RPMI7951 (cell line): ENCODE results near the gene PLXNA2. TPM values are rescaled to one million over a fixed set of nuclear protein-coding genes. Genes with fewer than 3 reads are reported as not detected.
A peak's percentile ranks its signal among the peaks of the same experiment; 100 is the strongest.

ENCODE experiments used
- DNase-seq: peaks from one replicate; pipeline ENCODE4 v3.0.0-alpha.2; 2012; ENCODE audit warnings: low read depth
- total RNA-seq: library from RNA; depleted of rRNA; stranded (reverse); fragments of >200 nt; shearing (Covaris generic); gene quantifications from 2 replicates; pipeline ENCODE4 v1.2.3, GENCODE V29; 2014

Gene PLXNA2
- total RNA-seq, 1 experiment from 2014 or later: 9.4 TPM

- no peak for DNase-seq
Observed at GRCh38 chr1:208265122-208265469, 20.9 kb upstream of the PLXNA2 start.

- DNase-seq: no peak
Observed at GRCh38 chr1:208264469-208265121, 20.4 kb upstream of the PLXNA2 start.

GRCh38 chr1:208261874-208262273 is 17.7 kb upstream of the PLXNA2 start:
- DNase-seq: no peak

DNA sequence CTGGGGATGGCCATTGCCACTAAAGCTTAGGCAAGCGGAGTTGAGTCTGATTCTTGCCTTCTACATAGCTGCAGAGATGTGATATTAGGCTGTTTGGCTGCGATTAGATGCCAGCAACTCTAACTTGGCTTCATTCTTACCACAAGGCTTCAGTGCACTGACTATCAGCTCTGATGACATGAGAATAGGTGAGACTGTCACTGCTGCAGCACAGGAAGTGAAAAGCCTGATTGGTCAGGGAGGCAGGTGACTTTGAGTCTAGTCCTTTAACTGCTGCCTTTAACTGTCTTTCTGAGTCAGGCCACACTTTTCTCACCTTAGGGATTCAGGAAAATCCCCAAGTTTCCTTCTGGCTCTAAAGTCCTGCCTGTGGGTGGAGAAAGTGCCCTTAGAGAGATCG is 14.1 kb upstream of the PLXNA2 start:
- no peak for DNase-seq

GRCh38 chr1:208257351-208257750 is 13.2 kb upstream of the PLXNA2 start:
- no peak for DNase-seq

- peak; percentile 98 for DNase-seq
Observed at GRCh38 chr1:208256556-208256955, 12.4 kb upstream of the PLXNA2 start.

DNA sequence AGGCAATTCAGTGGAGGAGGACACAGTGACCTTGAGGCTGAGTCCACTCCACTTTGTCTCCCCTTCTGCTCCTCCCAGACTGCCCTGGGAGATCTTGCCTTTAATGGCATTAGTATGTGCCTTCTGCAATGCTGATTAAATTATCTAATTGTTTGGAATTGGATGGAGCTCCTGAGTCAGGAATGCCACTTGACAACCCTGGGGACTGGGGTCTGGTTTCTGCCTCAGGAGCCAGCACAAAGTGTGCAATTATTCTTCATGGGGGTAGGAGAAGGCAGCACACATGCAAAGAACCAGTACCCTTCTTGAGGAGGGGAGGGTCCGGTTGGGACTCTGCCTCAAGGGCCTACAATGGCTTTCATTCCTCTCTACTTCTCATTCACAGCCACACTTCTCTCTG is 11.9 kb upstream of the PLXNA2 start:
- no peak for DNase-seq

GRCh38 chr1:208254862-208255261 is 10.7 kb upstream of the PLXNA2 start:
- peak; percentile 89 for DNase-seq

- DNase-seq: peak; percentile 83
Observed at GRCh38 chr1:208254376-208254775, 10.2 kb upstream of the PLXNA2 start.

- DNase-seq: no peak
Observed at GRCh38 chr1:208252836-208253576, 8.8 kb upstream of the PLXNA2 start.

GRCh38 chr1:208251911-208252835 is 8.0 kb upstream of the PLXNA2 start:
- no peak for DNase-seq

DNA sequence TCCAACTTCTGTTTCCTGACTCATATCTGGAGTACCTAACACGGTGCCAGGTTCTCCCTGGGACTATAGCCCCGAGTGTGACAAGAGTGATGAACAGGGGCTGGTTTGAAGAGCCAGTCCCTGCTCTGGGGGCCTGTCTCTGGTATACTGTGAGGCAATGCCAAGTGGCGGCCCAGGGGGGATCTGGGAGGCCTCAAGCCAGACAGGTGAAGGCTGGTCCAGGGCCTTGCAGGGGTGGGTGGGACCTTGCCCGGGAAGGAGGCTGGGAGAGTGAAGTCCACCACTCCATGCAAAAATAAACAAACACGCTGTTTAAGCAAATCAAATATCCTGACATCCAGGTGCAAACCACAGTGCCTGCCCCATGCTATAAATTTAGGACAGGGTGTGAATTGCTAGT is 6.8 kb upstream of the PLXNA2 start:
- DNase-seq: no peak

GRCh38 chr1:208250613-208251012 is 6.4 kb upstream of the PLXNA2 start:
- DNase-seq: no peak

DNA sequence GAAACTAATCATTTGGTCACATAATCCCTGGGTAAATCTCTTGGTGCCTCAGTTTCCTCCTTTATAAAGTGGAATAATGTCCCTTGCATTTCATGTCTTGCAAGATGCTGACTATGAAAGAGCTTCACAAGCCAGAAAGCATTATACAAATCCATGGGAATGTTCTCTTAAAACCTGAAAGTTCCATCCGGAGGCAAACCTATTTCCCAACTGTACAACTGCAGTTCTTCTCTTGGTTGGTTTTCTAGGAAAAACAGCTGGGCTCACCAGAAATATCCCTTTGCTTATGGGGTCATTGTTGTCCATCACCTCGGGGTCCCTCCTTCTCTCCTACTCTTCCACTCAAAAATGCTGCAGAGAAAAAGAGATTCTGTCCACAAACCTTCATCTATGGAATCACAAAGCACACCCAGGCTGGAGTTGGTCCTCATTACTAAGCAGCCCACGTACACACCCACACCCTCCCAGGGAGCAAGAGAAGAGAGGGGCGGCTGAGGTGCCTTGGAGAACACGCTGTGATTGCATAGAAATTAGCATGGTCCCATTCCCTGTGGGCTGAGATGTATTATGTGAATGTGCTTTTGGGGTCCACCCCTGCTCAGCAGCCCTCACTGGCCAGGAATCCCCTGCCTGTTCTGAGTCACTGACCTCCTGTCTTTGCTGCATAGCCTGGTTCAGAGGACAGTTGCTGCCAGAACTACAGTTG is 5.0 kb upstream of the PLXNA2 start:
- no peak for DNase-seq

DNA sequence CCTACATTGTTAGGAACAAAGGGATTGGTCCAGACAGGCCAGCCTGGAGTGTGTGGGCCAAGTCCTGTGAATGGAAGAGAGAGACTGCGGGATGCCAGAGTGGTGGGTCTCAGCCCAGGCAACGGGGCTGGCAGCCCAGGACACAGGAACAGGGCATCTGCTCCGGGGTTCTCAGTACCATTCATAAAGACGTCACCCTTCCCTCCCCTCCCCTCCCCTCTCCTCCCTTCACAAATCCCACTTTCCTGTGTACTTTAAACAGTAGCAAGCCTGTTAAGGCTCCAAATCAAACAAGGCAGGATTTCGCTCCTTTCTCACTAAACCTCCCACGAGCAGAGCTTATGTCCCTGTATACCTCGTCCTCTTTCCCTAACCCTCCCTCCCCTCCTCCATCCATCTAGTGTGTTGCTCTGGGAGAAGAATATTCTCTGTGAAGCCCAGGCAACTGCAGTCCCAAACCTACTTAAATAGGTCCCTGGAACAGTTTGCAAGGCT is 4.2 kb upstream of the PLXNA2 start:
- no peak for DNase-seq

GRCh38 chr1:208247696-208248095 is 3.5 kb upstream of the PLXNA2 start:
- DNase-seq: no peak

DNA sequence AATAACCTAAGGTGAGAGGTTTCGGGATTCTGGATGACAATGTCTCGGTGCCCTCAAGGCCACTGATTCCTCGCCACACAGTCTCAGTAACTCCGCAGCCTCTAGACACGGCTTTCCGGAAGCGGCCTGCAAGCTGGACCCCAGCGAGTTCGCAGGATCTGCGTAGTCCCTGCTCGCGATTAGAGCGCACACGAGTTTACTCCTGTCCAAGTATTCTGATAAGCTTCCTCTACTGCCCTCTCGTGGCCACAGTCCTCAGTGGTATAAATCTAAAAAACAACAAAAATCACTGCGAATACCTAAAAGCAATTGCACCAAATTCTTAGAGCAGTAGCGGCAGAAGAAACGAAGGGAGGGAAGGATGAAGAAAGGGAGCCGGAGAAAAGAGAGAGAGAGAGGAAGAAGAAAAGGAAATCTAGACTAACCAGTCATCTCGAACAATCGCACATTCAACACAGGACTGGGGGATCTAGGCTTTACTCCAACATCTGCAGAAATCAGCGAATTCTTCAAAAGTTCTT is 1.1 kb upstream of the PLXNA2 start:
- DNase-seq: peak; percentile 90

DNA sequence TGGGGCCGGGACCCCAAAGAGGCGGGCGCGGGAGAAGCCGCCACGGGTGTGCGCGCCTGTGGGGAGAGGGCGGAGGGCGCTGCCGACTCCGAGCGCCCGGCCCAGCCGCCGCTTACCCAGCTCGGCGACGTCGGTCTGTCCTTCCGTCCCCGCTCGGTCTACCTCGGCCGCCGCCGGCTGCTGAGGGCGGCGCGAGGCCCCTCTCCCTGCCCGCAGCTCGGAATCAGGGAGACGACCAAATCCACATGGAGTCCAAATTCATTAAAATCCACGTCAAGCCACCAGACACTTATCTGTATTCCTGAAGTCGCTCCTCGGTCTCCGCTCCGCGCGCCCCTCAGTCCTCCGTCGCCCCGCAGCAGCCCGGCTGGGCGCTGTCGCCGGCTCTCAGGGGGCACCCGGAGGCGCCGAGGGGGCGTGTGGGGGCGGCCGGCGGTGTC is 637 bp downstream of the PLXNA2 start:
- DNase-seq: no peak

DNA sequence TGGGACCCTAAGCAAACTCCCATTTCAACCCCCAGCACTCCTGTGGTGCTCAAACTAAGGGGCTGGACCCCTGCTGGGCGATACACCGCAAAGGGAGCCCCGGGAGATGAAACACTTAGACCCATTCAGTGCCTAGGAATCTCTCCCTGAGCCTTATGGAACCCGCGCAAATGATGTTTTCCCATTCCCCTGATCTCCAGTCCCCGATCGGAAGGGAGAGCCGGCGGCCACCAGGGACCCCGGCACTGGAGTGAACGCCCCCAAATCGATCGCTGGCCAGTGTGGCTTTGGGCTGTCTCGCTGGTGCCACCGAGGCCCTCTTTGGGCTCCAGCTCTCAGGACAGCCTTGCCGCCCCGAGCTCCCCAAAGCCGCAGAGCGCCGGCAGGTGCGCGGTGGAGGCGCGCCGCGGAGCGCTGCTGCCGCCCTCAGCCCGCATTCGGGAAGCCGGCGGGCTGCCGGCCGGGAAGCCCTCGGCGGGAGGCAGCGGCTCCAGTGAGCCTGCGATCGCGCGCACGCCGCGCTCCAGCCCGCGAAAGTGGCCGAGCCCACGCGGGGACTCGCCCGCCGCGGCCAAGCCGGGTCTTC is 1.1 kb downstream of the PLXNA2 start:
- DNase-seq: no peak

GRCh38 chr1:208242146-208242545 is 2.0 kb downstream of the PLXNA2 start:
- DNase-seq: no peak

GRCh38 chr1:208241512-208241911 is 2.7 kb downstream of the PLXNA2 start:
- no peak for DNase-seq
